Kidney epithelial cell (primary cell): ENCODE data around the gene C17orf114.

Experiments used
- DNase-seq: peaks from one replicate; pipeline ENCODE4 v3.0.0-alpha.2; 2010; ENCODE audit warnings: low read depth
- H3K27me3 ChIP-seq: 2 replicates; pipeline ENCODE4 v1.6.0; 2011; ENCODE audit warnings: low read length; ENCODE audit not compliant: control insufficient read depth, insufficient read depth
- H3K36me3 ChIP-seq: 2 replicates; pipeline ENCODE4 v1.5.1; 2011; ENCODE audit warnings: low read length; ENCODE audit not compliant: control insufficient read depth, insufficient read depth
- H3K4me3 ChIP-seq: 2 replicates; pipeline ENCODE4 v1.5.1; 2011; ENCODE audit warnings: low read depth, mild to moderate bottlenecking, control low read depth, low read length
- TF ChIP-seq, protein P1 (sequence below): IDR thresholded peaks from 2 replicates; pipeline ENCODE4 v1.5.1; 2011; ENCODE audit warnings: mild to moderate bottlenecking, moderate library complexity, low read length, control low read depth, inconsistent platforms; ENCODE audit not compliant: insufficient read depth, poor library complexity, severe bottlenecking

The C17orf114 gene

DNA sequence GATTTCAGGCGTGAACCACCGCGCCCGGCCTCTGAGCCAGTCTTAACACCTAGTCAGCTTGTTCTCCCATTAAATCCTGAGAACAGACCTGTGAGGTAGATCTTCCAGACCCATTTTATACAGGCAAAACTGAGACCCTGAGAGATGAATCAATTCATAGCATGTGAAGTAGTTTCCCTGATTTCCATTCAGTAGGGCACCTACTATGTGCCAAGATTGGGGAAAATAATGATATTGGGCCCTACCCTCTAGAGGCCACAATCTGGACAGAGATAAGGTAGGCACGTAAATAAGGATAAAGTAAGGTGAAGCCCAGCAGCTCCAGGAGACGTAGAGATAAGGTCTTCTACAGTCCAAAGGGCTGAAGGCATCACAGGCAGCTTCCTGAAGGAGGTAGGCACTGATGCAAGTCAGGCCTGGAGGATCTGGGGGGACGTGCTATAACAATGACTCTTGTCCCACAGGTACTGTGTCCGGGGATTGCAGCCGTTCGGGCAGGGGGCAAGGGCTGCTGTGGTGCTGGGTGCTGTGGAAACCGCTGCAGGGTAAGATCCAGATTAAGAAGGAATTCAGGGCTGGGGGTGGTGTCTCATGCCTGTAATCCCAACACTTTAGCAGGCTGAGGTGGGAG lies 21.7 kb downstream of the C17orf114 start:
- Histone ChIP-seq H3K36me3 (no peaks in the 10 kb centered on the region), H3K27me3 (peaks cover 42% of the 10 kb centered on the region), H3K4me3 (no peak overlapping the region)
- TF ChIP-seq, protein P1, sequence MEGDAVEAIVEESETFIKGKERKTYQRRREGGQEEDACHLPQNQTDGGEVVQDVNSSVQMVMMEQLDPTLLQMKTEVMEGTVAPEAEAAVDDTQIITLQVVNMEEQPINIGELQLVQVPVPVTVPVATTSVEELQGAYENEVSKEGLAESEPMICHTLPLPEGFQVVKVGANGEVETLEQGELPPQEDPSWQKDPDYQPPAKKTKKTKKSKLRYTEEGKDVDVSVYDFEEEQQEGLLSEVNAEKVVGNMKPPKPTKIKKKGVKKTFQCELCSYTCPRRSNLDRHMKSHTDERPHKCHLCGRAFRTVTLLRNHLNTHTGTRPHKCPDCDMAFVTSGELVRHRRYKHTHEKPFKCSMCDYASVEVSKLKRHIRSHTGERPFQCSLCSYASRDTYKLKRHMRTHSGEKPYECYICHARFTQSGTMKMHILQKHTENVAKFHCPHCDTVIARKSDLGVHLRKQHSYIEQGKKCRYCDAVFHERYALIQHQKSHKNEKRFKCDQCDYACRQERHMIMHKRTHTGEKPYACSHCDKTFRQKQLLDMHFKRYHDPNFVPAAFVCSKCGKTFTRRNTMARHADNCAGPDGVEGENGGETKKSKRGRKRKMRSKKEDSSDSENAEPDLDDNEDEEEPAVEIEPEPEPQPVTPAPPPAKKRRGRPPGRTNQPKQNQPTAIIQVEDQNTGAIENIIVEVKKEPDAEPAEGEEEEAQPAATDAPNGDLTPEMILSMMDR = no peak
- no peak for DNase-seq

DNA sequence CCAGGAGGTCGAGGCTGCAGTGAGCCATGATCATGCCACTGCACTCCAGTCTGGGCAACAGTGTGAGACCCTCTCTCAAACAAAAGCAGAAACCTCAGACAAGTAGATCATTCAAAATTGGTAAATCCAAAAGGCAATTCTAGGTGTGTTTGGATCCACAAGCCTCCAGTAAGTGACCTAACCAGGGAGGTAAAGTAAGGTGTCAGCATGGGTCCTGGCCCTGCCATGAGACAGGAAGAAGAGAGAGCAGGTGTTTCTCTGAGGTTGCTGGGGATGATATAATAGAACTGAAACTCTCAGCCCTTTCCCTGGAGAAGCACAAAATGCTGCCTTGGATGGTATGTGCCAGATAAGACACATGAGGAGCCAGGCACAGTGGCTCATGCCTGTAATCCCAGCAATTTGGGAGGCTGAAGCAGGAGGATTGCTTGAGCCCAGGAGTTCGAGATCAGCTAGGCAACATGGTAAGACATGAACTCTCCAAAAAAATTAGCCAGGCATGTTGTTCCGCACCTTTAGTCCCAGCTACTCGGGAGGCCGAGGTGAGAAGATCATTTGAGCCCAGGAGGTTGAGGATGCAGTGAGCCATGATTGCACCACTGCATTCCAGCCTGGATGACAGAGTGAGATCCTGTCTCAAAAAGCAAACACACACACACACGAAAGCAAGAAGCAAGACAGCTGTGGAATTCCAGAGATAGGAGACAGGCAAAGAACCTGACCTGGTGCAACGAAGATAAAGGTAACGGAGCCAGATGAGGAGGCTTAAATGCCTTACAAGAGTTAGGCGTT lies 24.0 kb downstream of the C17orf114 start:
- DNase-seq = no peak
- Histone ChIP-seq H3K36me3 (no peaks in the 10 kb centered on the region), H3K4me3 (no peak overlapping the region), H3K27me3 (peaks cover 24% of the 10 kb centered on the region)
- TF ChIP-seq, protein P1 = no peak

DNA sequence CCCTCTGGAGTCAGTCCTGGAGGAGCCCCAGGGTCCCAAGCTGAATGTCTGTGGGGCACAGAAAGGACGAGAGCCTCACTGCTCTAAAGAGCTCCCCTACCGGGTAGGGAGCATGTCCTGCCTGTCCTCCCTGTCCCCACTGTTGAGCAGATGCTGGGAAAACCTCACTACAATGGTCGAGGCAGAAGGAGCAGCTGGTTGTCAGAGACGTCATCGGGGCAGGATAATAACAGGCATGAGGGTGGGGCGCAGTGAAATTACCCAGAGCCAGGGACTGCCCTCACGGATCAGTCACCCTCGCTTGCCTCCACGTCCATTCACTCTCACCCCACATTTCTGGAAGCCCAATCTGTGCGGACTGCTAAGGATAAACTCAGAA lies 29.9 kb downstream of the C17orf114 start:
- Histone ChIP-seq H3K27me3 (peaks cover 6% of the 10 kb centered on the region), H3K36me3 (no peaks in the 10 kb centered on the region), H3K4me3 (no peak overlapping the region)
- no peak for DNase-seq
- TF ChIP-seq, protein P1 = no peak

DNA sequence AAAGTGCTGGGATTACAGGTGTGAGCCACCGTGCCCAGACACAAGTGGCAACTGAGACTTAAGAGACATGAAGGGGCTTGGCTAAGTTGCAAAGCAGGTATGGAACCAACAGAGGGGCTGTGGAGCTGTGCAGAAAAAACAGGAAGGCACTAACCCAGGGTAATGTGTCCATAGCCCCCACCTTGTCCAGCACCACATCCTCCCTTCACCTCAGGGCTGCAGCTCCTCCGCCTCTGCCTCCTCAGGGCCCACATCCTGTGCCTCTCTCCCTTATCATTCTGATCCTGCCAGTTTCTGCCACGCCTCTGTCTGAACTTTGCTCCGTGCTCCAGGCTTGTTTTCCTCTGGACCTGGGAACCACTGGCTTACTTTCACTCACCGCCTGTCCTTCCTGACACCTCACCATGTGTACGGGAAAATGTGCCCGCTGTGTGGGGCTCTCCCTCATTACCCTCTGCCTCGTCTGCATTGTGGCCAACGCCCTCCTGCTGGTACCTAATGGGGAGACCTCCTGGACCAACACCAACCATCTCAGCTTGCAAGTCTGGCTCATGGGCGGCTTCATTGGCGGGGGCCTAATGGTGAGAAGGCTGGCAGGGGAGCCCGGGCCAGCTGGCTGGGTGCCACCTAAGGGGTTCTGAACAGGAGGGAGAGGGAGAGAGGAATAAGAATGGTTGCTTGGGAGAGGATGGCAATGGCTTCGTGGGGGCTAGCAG lies 30.5 kb downstream of the C17orf114 start, which contains the start of gene TM4SF5:
TM4SF5 (plus strand) TSS at position 368 of the 716 bp plus-strand sequence; CDS start at position 405, 37 bp downstream.
- H3K36me3 ChIP-seq = no peaks in the 10 kb centered on the region
- TF ChIP-seq, protein P1 = no peak
- H3K27me3 ChIP-seq = peaks cover 6% of the 10 kb centered on the region
- DNase-seq = no peak
- H3K4me3 ChIP-seq = no peak within 1 kb of the TSS

DNA sequence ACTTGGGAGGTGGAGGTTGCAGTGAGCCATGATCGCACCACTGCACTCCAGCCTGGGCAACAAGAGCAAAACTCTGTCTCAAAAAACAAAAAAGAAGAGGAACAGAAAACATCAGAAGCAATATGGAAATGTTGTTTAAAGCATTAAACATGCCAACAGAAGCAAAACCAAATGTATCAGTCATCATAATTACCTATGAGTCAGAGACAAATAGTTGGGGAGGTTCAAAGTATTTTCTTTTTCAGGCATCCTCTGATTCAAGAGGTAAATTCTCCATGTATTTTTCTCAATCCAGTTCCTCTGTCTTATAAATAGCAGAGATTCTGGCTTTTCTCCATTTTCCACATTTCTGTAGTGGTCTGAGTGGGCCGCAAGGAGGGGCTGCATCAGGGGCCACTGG lies 32.5 kb downstream of the C17orf114 start:
- peaks cover 6% of the 10 kb centered on the region for H3K27me3 ChIP-seq
- no peaks in the 10 kb centered on the region for H3K36me3 ChIP-seq
- DNase-seq = no peak
- TF ChIP-seq, protein P1 = no peak
- H3K4me3 ChIP-seq = no peak overlapping the region
